Ishikawa (cell line): ENCODE results near the gene LPCAT1.

ENCODE experiments used
- CEBPB ChIP-seq: IDR thresholded peaks from 2 replicates; pipeline ENCODE4 v1.6.1; 2012
- EP300 ChIP-seq: IDR thresholded peaks from 2 replicates; pipeline ENCODE4 v1.6.1; 2012; ENCODE audit warnings: borderline replicate concordance
- NFIC ChIP-seq: IDR thresholded peaks from 2 replicates; pipeline ENCODE4 v1.6.1; 2012
- RAD21 ChIP-seq: IDR thresholded peaks from 2 replicates; pipeline ENCODE4 v1.6.1; 2012; ENCODE audit warnings: low read depth
- TAF1 ChIP-seq: IDR thresholded peaks from 2 replicates; pipeline ENCODE4 v1.6.1; 2012; ENCODE audit warnings: low read depth, mild to moderate bottlenecking
- YY1 ChIP-seq: IDR thresholded peaks from 2 replicates; pipeline ENCODE4 v1.6.1; 2012; ENCODE audit warnings: low read depth
- ZBTB7A ChIP-seq: IDR thresholded peaks from 2 replicates; pipeline ENCODE4 v1.6.1; 2012; ENCODE audit warnings: low read depth
- TF ChIP-seq, protein P1 (sequence below): IDR thresholded peaks from 2 replicates; pipeline ENCODE4 v1.6.1; 2012; ENCODE audit warnings: low read depth, mild to moderate bottlenecking

GRCh38 chr5:1490376-1490775 is 33.4 kb downstream of the LPCAT1 start:
- TF ChIP-seq YY1, result no peak
- TF ChIP-seq CEBPB, result no peak
- no peak for TF ChIP-seq EP300
- no peak for TF ChIP-seq NFIC
- TF ChIP-seq RAD21, result no peak
- no peak for TF ChIP-seq ZBTB7A
- TF ChIP-seq, protein P1, sequence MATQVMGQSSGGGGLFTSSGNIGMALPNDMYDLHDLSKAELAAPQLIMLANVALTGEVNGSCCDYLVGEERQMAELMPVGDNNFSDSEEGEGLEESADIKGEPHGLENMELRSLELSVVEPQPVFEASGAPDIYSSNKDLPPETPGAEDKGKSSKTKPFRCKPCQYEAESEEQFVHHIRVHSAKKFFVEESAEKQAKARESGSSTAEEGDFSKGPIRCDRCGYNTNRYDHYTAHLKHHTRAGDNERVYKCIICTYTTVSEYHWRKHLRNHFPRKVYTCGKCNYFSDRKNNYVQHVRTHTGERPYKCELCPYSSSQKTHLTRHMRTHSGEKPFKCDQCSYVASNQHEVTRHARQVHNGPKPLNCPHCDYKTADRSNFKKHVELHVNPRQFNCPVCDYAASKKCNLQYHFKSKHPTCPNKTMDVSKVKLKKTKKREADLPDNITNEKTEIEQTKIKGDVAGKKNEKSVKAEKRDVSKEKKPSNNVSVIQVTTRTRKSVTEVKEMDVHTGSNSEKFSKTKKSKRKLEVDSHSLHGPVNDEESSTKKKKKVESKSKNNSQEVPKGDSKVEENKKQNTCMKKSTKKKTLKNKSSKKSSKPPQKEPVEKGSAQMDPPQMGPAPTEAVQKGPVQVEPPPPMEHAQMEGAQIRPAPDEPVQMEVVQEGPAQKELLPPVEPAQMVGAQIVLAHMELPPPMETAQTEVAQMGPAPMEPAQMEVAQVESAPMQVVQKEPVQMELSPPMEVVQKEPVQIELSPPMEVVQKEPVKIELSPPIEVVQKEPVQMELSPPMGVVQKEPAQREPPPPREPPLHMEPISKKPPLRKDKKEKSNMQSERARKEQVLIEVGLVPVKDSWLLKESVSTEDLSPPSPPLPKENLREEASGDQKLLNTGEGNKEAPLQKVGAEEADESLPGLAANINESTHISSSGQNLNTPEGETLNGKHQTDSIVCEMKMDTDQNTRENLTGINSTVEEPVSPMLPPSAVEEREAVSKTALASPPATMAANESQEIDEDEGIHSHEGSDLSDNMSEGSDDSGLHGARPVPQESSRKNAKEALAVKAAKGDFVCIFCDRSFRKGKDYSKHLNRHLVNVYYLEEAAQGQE, result no peak
- no peak for TF ChIP-seq TAF1
